ENCODE measurements around the gene MRAP2.
"Not testable (repeated sequence)": the region's sequence is repeated elsewhere in the genome, so short reads cannot be mapped to it uniquely, and the experiment has no call there.

Gene MRAP2

GRCh38 chr6:84081222-84081621, 47.6 kb downstream of the MRAP2 start:
- no peak for DNase-seq

GRCh38 chr6:84082689-84083265, 49.2 kb downstream of the MRAP2 start:
- DNase-seq = no peak

GRCh38 chr6:84084705-84085104, 51.1 kb downstream of the MRAP2 start:
- not testable (repeated sequence) for DNase-seq

GRCh38 chr6:84086056-84086455, 52.5 kb downstream of the MRAP2 start:
- no peak for DNase-seq

- DNase-seq = no peak
These were observed 53.2 kb downstream of the MRAP2 start for GRCh38 chr6:84086545-84087429.

GRCh38 chr6:84089081-84089480, 55.5 kb downstream of the MRAP2 start:
- no peak for DNase-seq

- DNase-seq = no peak
These were observed 56.0 kb downstream of the MRAP2 start for GRCh38 chr6:84089552-84089951.

- DNase-seq = no peak
These were observed 60.2 kb downstream of the MRAP2 start for GRCh38 chr6:84093441-84094435.

- no peak for DNase-seq
These were observed 61.6 kb downstream of the MRAP2 start for GRCh38 chr6:84095156-84095555.

- DNase-seq = no peak
These were observed 69.5 kb downstream of the MRAP2 start for GRCh38 chr6:84103029-84103428.

- not testable (repeated sequence) for DNase-seq
These were observed 71.8 kb downstream of the MRAP2 start for GRCh38 chr6:84105215-84105924.

- no peak for DNase-seq
These were observed 73.9 kb downstream of the MRAP2 start for GRCh38 chr6:84107495-84107894.

- DNase-seq = not testable (repeated sequence)
These were observed 77.8 kb downstream of the MRAP2 start for GRCh38 chr6:84111351-84111750.

- not testable (repeated sequence) for DNase-seq
These were observed 81.5 kb downstream of the MRAP2 start for GRCh38 chr6:84114933-84115594.

- DNase-seq = no peak
These were observed 84.6 kb downstream of the MRAP2 start for GRCh38 chr6:84118191-84118590.

- no peak for DNase-seq
These were observed 85.7 kb downstream of the MRAP2 start for GRCh38 chr6:84119277-84119676.

- DNase-seq = no peak
These were observed 89.6 kb downstream of the MRAP2 start for GRCh38 chr6:84123186-84123585.

GRCh38 chr6:84129588-84129987, 96.0 kb downstream of the MRAP2 start:
- DNase-seq = not testable (repeated sequence)

GRCh38 chr6:84133385-84133784, 99.8 kb downstream of the MRAP2 start:
- DNase-seq = not testable (repeated sequence)

- DNase-seq = no peak
These were observed 101.7 kb downstream of the MRAP2 start for GRCh38 chr6:84135291-84135690.

GRCh38 chr6:84136364-84137050, 102.9 kb downstream of the MRAP2 start:
- DNase-seq = no peak
